HCT116 (cell line): ENCODE data around the gene PTDSS2. TPM values are rescaled to one million over a fixed set of nuclear protein-coding genes. Genes with fewer than 3 reads are reported as not detected.

Source experiments
- ATAC-seq: fragments of 200-7000 bp; cut with Tn5 transposase; 2 replicates; pipeline ENCODE4 v1.9.1; 2020; ENCODE audit warnings: mild to moderate bottlenecking, moderate library complexity
- BruUV-seq: library from RNA; stranded (reverse); fragments of 400-500 nt; replicated peaks from 2 replicates; lab custom pipeline; 2021; lab: Mats Ljungman, UMichigan
- CTCF ChIA-PET: fragments of 300-600 bp; sonication (Branson Sonifier 250); formaldehyde crosslinking; loops from one replicate; lab custom pipeline; 2021; ENCODE audit warnings: antibody characterized with exemption; lab: Charles Lee
- POLR2A ChIA-PET: fragments of 300-600, 350-600 bp; sonication (Branson Sonifier 250); formaldehyde crosslinking; loops from one replicate; lab custom pipeline; 2021; ENCODE audit warnings: antibody characterized with exemption; lab: Charles Lee
- RAD21 ChIA-PET, 2 experiments: fragments of 300-600 bp; sonication (Branson Sonifier 250); formaldehyde crosslinking; loops; one replicate each; lab custom pipeline; 2023; ENCODE audit warnings: low total read pairs in 2 of 2; ENCODE audit not compliant: uncharacterized antibody in 2 of 2, unreplicated experiment in 2 of 2, low non-redundant PET in 1 of 2; lab: Charles Lee
- DNase-seq: peaks from one replicate; pipeline ENCODE4 v3.0.0-alpha.2; 2010; ENCODE audit warnings: low read depth, low spot score
- H2AFZ ChIP-seq: fragments of 200-600 bp; shearing (Covaris generic), sonication (generic); 2 replicates; pipeline ENCODE4 v1.6.1; 2017; ENCODE audit warnings: low read depth, mixed run types, mixed read lengths, antibody characterized with exemption, low read length; ENCODE audit not compliant: poor library complexity, severe bottlenecking
- H3K27ac ChIP-seq: 2 replicates; pipeline ENCODE4 v1.5.1; 2012; ENCODE audit warnings: low read depth, low read length
- H3K27me3 ChIP-seq: fragments of 200-600 bp; sonication (generic); 2 replicates; pipeline ENCODE4 v1.6.1; 2016; ENCODE audit warnings: mixed run types, low read length, mixed read lengths; ENCODE audit not compliant: insufficient read depth
- H3K36me3 ChIP-seq, 2 experiments: fragments of 200-500 bp in 1 of 2; fragments of 200-600 bp in 1 of 2; sonication (Bioruptor generic) in 1 of 2; sonication (generic) in 1 of 2; 2 replicates each; pipeline versions ENCODE4 v1.5.1 to v1.6.1; 2014 to 2016; ENCODE audit warnings: low read length in 2 of 2, inconsistent platforms in 1 of 2, mixed read lengths in 1 of 2, mixed run types in 1 of 2; ENCODE audit not compliant: insufficient read depth in 2 of 2, control insufficient read depth in 1 of 2
- H3K4me1 ChIP-seq, 2 experiments: fragments of 200-600 bp in 1 of 2; sonication (generic) in 1 of 2; 2 replicates each; pipeline versions ENCODE4 v1.5.1 to v1.6.1; 2012 to 2017; ENCODE audit warnings: low read length in 2 of 2, inconsistent platforms in 1 of 2, mild to moderate bottlenecking in 1 of 2, mixed read lengths in 1 of 2, mixed run types in 1 of 2, moderate library complexity in 1 of 2; ENCODE audit not compliant: insufficient read depth in 2 of 2, control insufficient read depth in 1 of 2
- H3K4me2 ChIP-seq: fragments of 200-600 bp; sonication (generic); 2 replicates; pipeline ENCODE4 v1.6.1; 2017; ENCODE audit warnings: mixed run types, low read length, mixed read lengths
- H3K4me3 ChIP-seq, 2 experiments: fragments of 200-600 bp in 1 of 2; sonication (generic) in 1 of 2; replicated peaks in 1 of 2; 2 replicates each; pipeline ENCODE4 v1.5.1; 2011 to 2016; ENCODE audit warnings: low read length in 2 of 2, control low read depth in 1 of 2, low read depth in 1 of 2, mild to moderate bottlenecking in 1 of 2, mixed read lengths in 1 of 2, mixed run types in 1 of 2
- H3K79me2 ChIP-seq: fragments of 200-600 bp; sonication (generic); 2 replicates; pipeline ENCODE4 v1.6.1; 2017; ENCODE audit warnings: mild to moderate bottlenecking, mixed run types, low read length, moderate library complexity, mixed read lengths; ENCODE audit not compliant: insufficient read depth
- H3K9ac ChIP-seq: fragments of 200-600 bp; sonication (generic); 2 replicates; pipeline ENCODE4 v1.6.1; 2016; ENCODE audit warnings: low read length, mixed read lengths
- H3K9me2 ChIP-seq: fragments of 200-600 bp; sonication (generic), shearing (Covaris generic); 2 replicates; pipeline ENCODE4 v1.6.1; 2017; ENCODE audit warnings: mixed run types, mild to moderate bottlenecking, moderate library complexity; ENCODE audit not compliant: insufficient read depth
- H3K9me3 ChIP-seq, 2 experiments: fragments of 200-500 bp in 1 of 2; fragments of 200-600 bp in 1 of 2; sonication (Bioruptor generic) in 1 of 2; sonication (generic) in 1 of 2; 2 replicates each; pipeline ENCODE4 v1.6.1; 2014 to 2017; ENCODE audit warnings: low read length in 2 of 2, mixed read lengths in 2 of 2, inconsistent platforms in 1 of 2, low read depth in 1 of 2, mild to moderate bottlenecking in 1 of 2, mixed run types in 1 of 2, moderate library complexity in 1 of 2; ENCODE audit not compliant: control insufficient read depth in 1 of 2, insufficient read depth in 1 of 2
- H4K20me1 ChIP-seq: fragments of 200-600 bp; sonication (generic), shearing (Covaris generic); 2 replicates; pipeline ENCODE4 v1.6.1; 2017; ENCODE audit warnings: mixed run types, mild to moderate bottlenecking, moderate library complexity; ENCODE audit not compliant: insufficient read depth
- ATF3 ChIP-seq: IDR thresholded peaks from 2 replicates; pipeline ENCODE4 v1.6.1; 2012
- CBX3 ChIP-seq: IDR thresholded peaks from 2 replicates; pipeline ENCODE4 v1.6.1; 2012; ENCODE audit warnings: low read depth
- EGR1 ChIP-seq: IDR thresholded peaks from 2 replicates; pipeline ENCODE4 v1.6.1; 2012; ENCODE audit warnings: low read depth
- ELF1 ChIP-seq: IDR thresholded peaks from 2 replicates; pipeline ENCODE4 v1.6.1; 2012; ENCODE audit warnings: low read depth, borderline replicate concordance
- EZH2 ChIP-seq: fragments of 200-600 bp; sonication (generic); IDR thresholded peaks from 2 replicates; pipeline ENCODE4 v1.6.1; 2017; ENCODE audit warnings: antibody characterized with exemption, mixed run types
- EZH2phosphoT487 ChIP-seq: fragments of 200-600 bp; IDR thresholded peaks from 2 replicates; pipeline ENCODE4 v1.6.1; 2018; ENCODE audit warnings: antibody characterized with exemption, borderline replicate concordance
- FOSL1 ChIP-seq: IDR thresholded peaks from 2 replicates; pipeline ENCODE4 v1.6.1; 2012; ENCODE audit warnings: low read depth
- JUND ChIP-seq: IDR thresholded peaks from 2 replicates; pipeline ENCODE4 v1.6.1; 2012
- MAX ChIP-seq: IDR thresholded peaks from 2 replicates; pipeline ENCODE4 v1.6.1; 2012
- POLR2A ChIP-seq: IDR thresholded peaks from 2 replicates; pipeline ENCODE4 v1.7.0; 2011; ENCODE audit warnings: borderline replicate concordance; ENCODE audit not compliant: insufficient read depth, insufficient read length; ENCODE audit errors: extremely low read depth
- POLR2AphosphoS5 ChIP-seq: IDR thresholded peaks from 2 replicates; pipeline ENCODE4 v1.6.1; 2011; ENCODE audit warnings: mild to moderate bottlenecking, low read depth, low read length, moderate library complexity
- RAD21 ChIP-seq: IDR thresholded peaks from 2 replicates; pipeline ENCODE4 v1.6.1; 2012; ENCODE audit warnings: low read depth, mild to moderate bottlenecking
- REST ChIP-seq: IDR thresholded peaks from 2 replicates; pipeline ENCODE4 v1.6.1; 2012; ENCODE audit warnings: low read depth
- SP1 ChIP-seq: IDR thresholded peaks from 2 replicates; pipeline ENCODE4 v1.6.1; 2012; ENCODE audit warnings: low read depth
- SRF ChIP-seq: IDR thresholded peaks from 2 replicates; pipeline ENCODE4 v1.6.1; 2012; ENCODE audit warnings: low read depth
- TCF7L2 ChIP-seq: IDR thresholded peaks from 2 replicates; pipeline ENCODE4 v1.7.0; 2011; ENCODE audit warnings: borderline replicate concordance, inconsistent platforms; ENCODE audit not compliant: insufficient read depth, insufficient read length; ENCODE audit errors: extremely low read depth
- YY1 ChIP-seq: IDR thresholded peaks from 2 replicates; pipeline ENCODE4 v1.6.1; 2011; ENCODE audit warnings: low read length, low read depth, moderate library complexity, mild to moderate bottlenecking; ENCODE audit not compliant: insufficient replicate concordance; ENCODE audit errors: extremely low read depth
- ZBTB33 ChIP-seq: IDR thresholded peaks from 2 replicates; pipeline ENCODE4 v1.6.1; 2011; ENCODE audit warnings: mild to moderate bottlenecking, low read length, moderate library complexity; ENCODE audit not compliant: insufficient replicate concordance; ENCODE audit errors: extremely low read depth
- ZFX ChIP-seq: fragments of 450-650 bp; IDR thresholded peaks from 2 replicates; pipeline ENCODE4 v1.6.1; 2017
- ZNF274 ChIP-seq: fragments of 200-500 bp; sonication (Bioruptor generic); IDR thresholded peaks from 2 replicates; pipeline ENCODE4 v1.6.1; 2014; ENCODE audit warnings: mild to moderate bottlenecking, low read depth, low read length, inconsistent platforms
- intact Hi-C: fragments of 100-400 bp; cut with micrococcal nuclease; formaldehyde crosslinking; loops from 2 replicates; pipeline ENCODE4 v1.10.0; 2022
- total RNA-seq: library from RNA; stranded (reverse); gene quantifications from one replicate; pipeline ENCODE4 v1.2.1, GENCODE V29; 2021; ENCODE audit not compliant: unreplicated experiment

Gene PTDSS2
- total RNA-seq, 1 experiment from 2014 or later = 40.1 TPM

- BruUV-seq = no TSS peak
- Histone ChIP-seq H4K20me1 (no peaks in the 10 kb centered on the region), H3K9me2 (no peaks in the 10 kb centered on the region), H3K4me1 (peaks cover 14 to 42% of the 10 kb centered on the region in 2 experiments), H3K27me3 (no peaks in the 10 kb centered on the region), H3K27ac (peak overlapping the region; percentile 59; the same call in 1 of the 2 replicates), H3K36me3 (peaks cover 2 to 14% of the 10 kb centered on the region in 2 experiments; a peak in 2 of 4 replicates), H3K79me2 (no peaks in the 10 kb centered on the region), H2AFZ (no peak overlapping the region), H3K4me2 (peak overlapping the region; percentile 62), H3K9ac (no peak overlapping the region), H3K4me3 (no peak overlapping the region), H3K9me3 (no peaks in the 10 kb centered on the region)
- DNase-seq (no peak), ATAC-seq (no peak; the same call in 1 of the 2 replicates)
- CTCF ChIA-PET = interaction anchor here (0.9 to 2.7 kb wide), 4 partner anchors 32 to 100 kb away, joined by 3 to 31 read pairs (median 4); partner anchors contain the start of genes IFITM2 and PTDSS2
- POLR2A ChIA-PET = interaction anchor here (1.3 to 1.8 kb wide), 6 partner anchors 9 to 99 kb away, joined by 4 to 11 read pairs (median 7); partner anchors contain the start of genes PTDSS2 and RNH1
- RAD21 ChIA-PET = interaction anchor here (0.5 to 1.5 kb wide), 3 partner anchors 40 to 43 kb away, joined by 3 to 7 read pairs (median 4); no protein-coding TSS in a partner anchor
- intact Hi-C loops = loop anchor here (5.0 kb wide), 1 partner anchor 40 kb away; no protein-coding TSS in a partner anchor
- TF ChIP-seq ATF3 = no peak
- TF ChIP-seq FOSL1 = no peak
- TF ChIP-seq POLR2A = no peak
- no peak for TF ChIP-seq MAX
- TF ChIP-seq SRF = no peak
- TF ChIP-seq EZH2phosphoT487 = no peak
- no peak for TF ChIP-seq ZBTB33
- no peak for TF ChIP-seq REST
- TF ChIP-seq EGR1 = no peak
- no peak for TF ChIP-seq EZH2
- no peak for TF ChIP-seq TCF7L2
- TF ChIP-seq JUND = no peak
- TF ChIP-seq ZNF274 = no peak
- TF ChIP-seq ELF1 = no peak
- TF ChIP-seq ZFX = no peak
- TF ChIP-seq CBX3 = no peak
- no peak for TF ChIP-seq RAD21
- TF ChIP-seq YY1 = no peak
- TF ChIP-seq SP1 = no peak
- no peak for TF ChIP-seq POLR2AphosphoS5
- TF ChIP-seq, all 23 proteins: peak for 0
Observed at GRCh38 chr11:407651-408123, 42.4 kb upstream of the PTDSS2 start.
